Hematopoietic multipotent progenitor cell (in vitro differentiated cells): ENCODE results near the gene BLOC1S2. TPM values are rescaled to one million over a fixed set of nuclear protein-coding genes. Genes with fewer than 3 reads are reported as not detected.

Source experiments
- small RNA-seq: library from RNA; depleted of rRNA; stranded (forward); fragments of <200 nt; gene quantifications from one replicate; pipeline ENCODE3, GENCODE V24; 2012
- total RNA-seq: library from RNA; depleted of rRNA; stranded (reverse); fragments of >200 nt; gene quantifications from one replicate; pipeline ENCODE4 v1.2.3, GENCODE V29; 2012

Gene BLOC1S2
- total RNA-seq, 1 donor, result 11.3 TPM

Small RNA genes within 50 kb of the gene (small RNA-seq; reads per million reads assigned to genes)
- not detected for gene RNU6-422P
- 556 reads per million, percentile 99 among the genes with 10 or more reads in this experiment for gene SNORA12

Other genes with a start within 250 kb of the BLOC1S2 start
- gene CPN1, start 204.8 kb downstream of the BLOC1S2 start, total RNA-seq, result not detected
- 33.9 TPM for gene ERLIN1, start 100.7 kb downstream of the BLOC1S2 start, total RNA-seq
- 6.7 TPM for gene CHUK, start 57.1 kb downstream of the BLOC1S2 start, total RNA-seq
- 14.3 TPM for gene CWF19L1, start 19.0 kb downstream of the BLOC1S2 start, total RNA-seq
- not detected for gene PKD2L1, start 43.5 kb upstream of the BLOC1S2 start, total RNA-seq
- 21.3 TPM for gene SCD, start 60.6 kb upstream of the BLOC1S2 start, total RNA-seq
- not detected for gene WNT8B, start 176.3 kb upstream of the BLOC1S2 start, total RNA-seq
- 9.7 TPM for gene SEC31B, start 233.2 kb upstream of the BLOC1S2 start, total RNA-seq
- 158 TPM for gene NDUFB8, start 243.2 kb upstream of the BLOC1S2 start, total RNA-seq
- gene HIF1AN, start 249.3 kb upstream of the BLOC1S2 start, total RNA-seq, result 14.0 TPM